ENCODE data around the gene METTL21C.

The METTL21C gene

DNA sequence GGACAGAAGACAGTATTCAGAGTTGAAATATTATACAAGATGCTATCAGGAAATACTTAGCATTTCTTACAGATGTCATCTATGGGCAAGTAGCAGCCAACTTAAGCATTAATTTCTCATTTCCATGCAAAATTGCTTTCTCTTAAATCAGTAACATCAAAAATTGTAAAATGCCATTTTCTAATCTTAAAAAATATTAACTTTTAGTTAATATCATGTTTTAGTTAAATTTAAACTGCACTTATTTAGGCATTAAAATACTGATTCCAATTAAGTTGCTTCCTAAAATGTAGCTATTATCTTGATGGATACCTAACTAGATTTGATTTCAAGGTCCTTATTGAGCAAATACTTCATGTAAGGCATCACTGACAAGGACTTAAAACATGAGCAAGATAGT, 27.8 kb downstream of the METTL21C start:
- DNase-seq (ENCODE audit: low read depth) = no peak

DNA sequence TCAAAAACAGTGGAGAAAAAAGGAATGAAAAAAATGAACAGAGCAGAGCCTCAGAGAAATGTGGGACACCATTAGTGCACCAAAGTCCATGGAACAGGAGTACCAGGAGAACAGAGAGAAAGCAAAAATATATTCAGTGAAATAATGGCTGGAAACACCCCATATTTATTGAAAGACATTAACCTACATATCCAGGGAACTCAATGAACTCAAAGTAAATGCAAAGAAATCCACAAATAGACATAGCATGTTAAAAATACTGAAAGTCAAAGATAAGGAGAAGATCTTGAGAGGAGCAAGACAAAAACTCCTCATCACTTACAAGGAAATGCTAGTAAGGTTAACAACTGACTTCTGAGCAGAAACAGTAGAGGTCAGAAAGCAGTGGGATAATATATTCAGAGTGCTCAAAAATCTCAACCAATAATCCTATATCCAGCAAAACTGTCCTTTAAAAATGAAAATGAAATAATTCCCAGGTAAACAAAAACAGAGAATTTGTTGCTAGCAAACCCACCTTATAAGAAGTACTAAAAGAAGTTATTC, 35.6 kb downstream of the METTL21C start:
- DNase-seq (ENCODE audit: low read depth) = no peak

DNA sequence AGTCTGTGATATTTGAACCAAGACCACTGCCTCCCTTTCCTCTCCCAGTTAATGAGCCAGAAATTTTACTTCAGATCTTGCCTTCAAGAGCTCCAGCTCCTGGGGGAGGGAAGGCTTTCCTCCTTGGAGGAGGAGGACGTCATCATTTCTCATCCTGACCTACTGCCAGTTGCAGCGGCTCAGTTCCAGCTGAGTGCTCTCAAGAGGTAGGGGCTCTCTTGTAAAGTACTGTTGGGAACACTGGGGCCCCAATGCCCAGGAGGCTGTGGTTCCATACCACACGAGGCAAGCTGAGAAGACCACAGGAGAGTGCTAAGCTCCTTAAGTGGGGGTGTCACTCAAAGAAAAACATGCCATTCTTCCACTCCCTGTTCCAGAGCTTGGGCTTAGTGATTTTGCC, 36.2 kb downstream of the METTL21C start:
- DNase-seq (ENCODE audit: low read depth) = no peak

DNA sequence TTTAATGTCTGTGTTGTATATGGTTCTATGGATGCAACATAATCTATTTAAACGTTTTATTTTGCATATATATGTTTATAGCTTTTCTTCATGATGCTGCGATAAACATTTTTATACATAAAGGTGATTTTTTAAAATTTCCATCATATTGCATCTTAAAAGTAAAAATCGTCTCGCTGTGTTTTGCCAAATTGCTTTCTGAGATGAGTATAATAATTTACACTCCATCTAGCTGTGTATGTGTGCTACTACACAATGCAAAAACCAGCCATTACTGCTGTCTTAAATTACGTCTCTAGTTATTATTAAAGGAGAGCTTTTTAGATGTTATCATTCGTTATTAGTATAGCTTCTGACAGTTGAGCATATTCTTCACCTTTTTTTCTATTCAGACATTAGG, 37.2 kb downstream of the METTL21C start:
- DNase-seq (ENCODE audit: low read depth) = no peak

DNA sequence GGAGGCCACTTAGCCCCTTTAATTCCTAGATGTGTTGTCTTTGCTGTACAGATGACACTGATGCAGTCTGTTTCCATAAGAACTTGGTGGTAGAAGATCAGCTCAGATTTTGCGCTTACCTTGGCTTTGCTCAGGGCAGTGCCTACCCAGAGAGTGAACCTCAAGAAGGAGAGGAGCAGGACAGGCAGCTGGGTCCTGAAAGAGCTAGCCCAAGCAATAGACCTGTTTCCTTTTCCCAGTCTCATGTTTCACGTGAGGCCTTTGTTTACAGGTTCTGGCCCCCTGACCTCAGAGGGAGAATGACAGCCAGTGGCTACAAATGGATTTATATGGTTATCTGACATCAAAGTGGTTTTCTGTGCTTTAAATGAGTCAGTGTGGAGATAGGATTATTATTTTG, 40.1 kb downstream of the METTL21C start:
- DNase-seq (ENCODE audit: low read depth) = no peak

DNA sequence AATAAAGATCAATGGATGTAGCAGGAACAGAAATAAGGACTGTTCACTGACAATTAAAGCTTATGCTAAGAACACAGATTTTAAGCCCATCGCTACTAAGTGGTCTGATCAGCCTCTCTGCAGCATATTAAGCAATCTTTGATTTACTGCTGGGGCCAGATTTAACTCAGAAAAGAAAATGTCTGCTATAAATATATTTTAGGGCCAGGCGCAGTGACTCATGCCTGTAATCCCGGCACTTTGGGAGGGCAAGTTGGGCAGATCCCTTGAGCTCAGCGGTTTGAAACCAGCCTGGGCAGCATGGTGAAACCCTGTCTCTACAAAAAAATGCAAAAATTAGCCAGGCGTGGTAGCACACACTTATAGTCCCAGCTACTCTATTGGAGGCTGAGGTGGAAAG, 43.0 kb downstream of the METTL21C start:
- DNase-seq (ENCODE audit: low read depth) = no peak

DNA sequence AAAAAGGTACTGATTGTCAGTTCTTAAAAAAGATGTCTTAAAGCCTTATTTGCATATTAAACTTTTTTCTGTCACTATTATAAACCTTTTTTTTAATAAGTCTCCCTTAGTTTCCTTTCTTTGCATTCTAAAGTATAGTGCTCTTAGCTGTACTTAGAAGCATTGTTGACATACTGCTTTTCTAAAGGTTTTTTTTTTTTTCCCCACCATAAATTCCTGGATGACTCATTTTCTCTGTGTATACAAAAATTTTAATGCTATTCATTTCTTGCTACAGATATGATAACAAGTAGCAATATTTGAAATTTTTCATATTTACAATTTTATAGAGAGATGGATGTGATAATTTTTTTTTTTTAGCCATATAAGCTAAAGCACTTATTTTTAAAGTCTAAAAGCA, 43.5 kb downstream of the METTL21C start:
- DNase-seq (ENCODE audit: low read depth) = no peak

DNA sequence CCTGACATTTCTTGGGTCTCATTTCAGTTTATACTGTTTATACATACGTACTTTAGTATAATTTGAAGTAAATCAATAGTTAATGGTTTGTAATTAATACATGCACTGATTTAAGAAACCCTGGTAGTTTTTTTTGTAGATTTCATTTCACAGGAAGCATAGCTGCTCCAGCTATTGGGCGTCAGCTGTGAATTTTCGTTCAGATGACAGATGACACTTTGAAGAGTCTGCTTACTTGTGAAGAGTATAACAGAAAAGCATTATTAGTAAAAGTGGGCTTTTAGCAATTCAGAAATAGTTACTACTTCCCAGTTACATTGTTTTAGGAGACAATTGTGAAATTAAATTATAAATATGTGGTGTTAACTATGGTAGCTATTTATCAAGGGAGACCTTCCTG, 44.4 kb downstream of the METTL21C start:
- no peak for DNase-seq (ENCODE audit: low read depth)

DNA sequence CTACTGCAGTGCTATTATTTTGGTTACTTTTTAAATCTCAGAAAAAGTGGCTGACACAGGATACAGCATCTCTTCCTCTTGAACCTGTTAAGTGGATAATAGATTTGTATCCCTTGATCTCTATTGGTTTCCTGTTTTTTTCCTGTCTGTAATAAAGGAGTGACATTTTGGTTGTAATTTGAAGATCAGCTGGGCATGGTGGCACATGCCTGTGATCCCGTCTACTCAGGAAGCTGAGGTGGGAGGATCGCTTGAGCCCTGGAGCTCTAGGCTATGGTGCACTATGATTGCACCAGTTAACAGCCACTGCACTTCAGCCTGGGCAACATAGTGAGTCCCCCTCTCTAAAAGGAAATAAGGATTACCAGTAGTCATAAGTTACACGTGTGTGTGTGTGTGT, 46.8 kb downstream of the METTL21C start:
- DNase-seq (ENCODE audit: low read depth) = no peak

DNA sequence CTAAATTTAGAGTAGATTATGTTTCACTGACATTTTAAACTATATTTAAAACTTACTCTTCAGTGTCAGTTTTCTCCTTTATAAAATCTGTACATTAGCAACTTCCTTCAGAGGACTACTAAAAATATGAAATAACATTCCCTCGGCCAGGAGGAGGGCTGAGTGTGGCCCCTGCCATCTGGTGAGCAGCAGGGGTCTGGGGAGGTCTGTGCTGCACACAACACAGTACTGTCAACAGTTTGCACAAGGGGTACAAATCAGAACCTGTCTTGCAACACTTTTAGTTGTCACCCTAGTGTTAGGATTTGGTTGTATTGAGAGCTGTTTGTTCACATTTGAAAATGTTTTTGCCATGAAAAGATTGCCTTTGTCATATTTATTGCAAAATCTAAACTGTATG, 49.1 kb downstream of the METTL21C start:
- DNase-seq (ENCODE audit: low read depth) = no peak

DNA sequence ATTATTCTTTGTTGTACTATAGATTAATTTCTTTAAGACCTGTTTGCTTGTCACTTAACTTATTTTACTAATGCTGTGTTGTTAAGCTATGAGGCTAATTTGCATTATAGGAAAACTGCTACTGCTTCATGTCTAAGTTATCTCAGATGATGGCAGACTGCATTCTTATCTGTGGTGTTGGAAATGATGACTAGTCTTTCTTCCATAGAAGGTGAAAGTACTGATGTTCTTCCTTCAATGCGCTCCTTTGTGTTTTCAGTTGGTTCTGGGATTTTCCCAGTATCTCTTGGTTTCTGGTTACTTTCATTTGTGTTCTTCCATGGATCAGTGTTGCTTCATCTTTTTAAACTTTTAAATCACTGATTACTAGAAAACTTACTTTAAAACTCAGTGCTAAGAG, 51.2 kb downstream of the METTL21C start:
- no peak for DNase-seq (ENCODE audit: low read depth)

DNA sequence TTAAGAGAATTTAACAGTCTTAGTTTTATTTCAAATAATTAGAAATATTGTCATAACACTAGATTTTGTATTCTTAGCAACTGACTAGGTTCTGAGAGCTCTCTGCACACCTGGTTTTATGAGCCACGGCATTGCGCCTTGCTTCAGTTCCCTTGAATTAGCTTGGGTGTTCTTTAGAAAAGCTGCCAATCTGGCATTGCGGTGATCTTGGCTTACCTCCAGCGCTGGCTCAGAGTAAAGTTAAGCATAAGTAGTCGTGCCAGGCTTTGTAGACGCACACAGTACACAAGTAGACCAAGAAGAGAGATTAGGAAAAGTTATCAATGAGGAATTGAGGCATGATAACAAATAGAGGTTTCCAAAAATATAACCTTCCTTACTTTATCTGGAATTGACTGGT, 52.4 kb downstream of the METTL21C start:
- no peak for DNase-seq (ENCODE audit: low read depth)

DNA sequence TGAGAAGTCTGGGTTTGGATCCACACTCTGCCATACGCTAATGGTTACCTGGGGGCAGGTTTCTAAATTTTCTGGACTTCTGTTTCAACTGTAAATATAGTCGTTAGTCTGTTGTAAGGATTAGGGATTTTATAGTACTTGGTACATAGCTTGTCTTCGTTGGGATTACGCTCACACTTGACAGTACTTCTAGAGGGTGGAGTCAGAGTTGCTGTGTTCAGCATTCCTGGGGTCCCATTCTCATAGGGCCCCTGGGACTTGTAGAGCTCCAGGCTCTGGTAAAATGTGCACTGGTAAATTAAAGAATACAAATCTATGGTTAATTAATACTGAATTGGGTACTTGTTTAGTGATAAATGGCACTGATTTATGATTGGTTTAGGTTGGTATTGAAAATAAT, 52.8 kb downstream of the METTL21C start:
- DNase-seq (ENCODE audit: low read depth) = no peak

DNA sequence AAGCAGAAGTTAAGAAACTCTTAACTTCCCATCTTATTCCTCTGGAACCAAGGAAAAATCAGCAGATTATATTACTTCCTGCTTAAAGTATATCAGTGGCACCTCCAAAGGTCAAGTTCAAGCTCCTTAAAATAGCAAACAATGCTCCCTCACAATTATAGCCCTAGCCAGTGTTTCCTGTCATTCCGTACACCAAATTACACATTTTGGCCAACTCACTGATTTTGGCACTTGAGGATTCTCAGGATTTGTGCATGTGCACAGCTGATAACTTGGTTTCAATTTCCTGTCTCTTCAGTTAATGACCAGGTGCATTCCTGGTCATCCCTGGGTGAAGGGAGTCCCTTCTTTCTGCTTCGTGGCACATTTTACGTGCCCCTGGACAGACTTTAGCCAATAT, 56.1 kb downstream of the METTL21C start:
- no peak for DNase-seq (ENCODE audit: low read depth)
